Measurements from ENCODE around the gene EHD1.

DNA sequence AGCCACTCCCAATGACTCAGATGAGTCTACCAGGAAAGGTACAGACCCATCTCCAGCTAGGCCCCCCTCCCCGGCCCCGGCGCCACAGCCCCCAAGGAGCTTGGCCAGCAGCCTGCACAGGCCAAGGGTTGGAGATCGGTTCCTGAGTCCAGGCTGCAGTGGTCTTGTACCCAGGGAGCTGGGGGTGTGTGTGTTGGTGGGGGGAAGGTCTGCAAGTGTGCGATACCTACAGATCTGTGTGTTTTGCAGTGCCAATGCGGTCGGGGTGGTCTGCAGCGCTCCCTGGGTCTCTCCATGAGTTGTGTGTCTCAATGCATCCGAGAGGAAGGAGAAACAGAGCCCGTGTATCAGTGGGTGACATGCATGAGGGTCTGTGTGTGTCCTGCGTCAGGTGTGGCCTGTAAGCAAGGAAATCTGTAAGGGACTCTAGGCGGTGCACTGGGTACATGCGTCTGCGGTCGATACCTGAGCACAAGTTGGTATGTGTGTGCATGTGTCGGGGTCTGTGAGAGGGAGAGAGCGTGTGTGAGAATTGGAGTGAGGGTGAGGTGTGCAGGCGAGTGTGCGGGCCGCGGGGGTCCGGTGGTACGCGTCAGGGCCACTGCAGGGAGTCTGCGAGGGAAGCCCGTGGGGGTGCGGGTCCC is 34.6 kb downstream of the EHD1 start:
- TF ChIP-seq, protein P1, sequence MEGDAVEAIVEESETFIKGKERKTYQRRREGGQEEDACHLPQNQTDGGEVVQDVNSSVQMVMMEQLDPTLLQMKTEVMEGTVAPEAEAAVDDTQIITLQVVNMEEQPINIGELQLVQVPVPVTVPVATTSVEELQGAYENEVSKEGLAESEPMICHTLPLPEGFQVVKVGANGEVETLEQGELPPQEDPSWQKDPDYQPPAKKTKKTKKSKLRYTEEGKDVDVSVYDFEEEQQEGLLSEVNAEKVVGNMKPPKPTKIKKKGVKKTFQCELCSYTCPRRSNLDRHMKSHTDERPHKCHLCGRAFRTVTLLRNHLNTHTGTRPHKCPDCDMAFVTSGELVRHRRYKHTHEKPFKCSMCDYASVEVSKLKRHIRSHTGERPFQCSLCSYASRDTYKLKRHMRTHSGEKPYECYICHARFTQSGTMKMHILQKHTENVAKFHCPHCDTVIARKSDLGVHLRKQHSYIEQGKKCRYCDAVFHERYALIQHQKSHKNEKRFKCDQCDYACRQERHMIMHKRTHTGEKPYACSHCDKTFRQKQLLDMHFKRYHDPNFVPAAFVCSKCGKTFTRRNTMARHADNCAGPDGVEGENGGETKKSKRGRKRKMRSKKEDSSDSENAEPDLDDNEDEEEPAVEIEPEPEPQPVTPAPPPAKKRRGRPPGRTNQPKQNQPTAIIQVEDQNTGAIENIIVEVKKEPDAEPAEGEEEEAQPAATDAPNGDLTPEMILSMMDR (IDR thresholded peaks at IDR 0.05): no peak
- TF ChIP-seq ZFX (IDR thresholded peaks at IDR 0.05; ENCODE audit: borderline replicate concordance): no peak

Measured in 22Rv1 (cell line).